Stimulated activated CD4-positive, alpha-beta T cell treated with anti-CD3 and anti-CD28 coated beads, TNF-alpha, amount 100 ng/mL, for 24 hours (primary cell): ENCODE measurements around the gene MSH3.
A peak's percentile ranks its signal among the peaks of the same experiment; 100 is the strongest.
"Not testable (repeated sequence)": the region's sequence is repeated elsewhere in the genome, so short reads cannot be mapped to it uniquely, and the experiment has no call there.

Source experiments
- DNase-seq, 3 experiments: peaks; one replicate each; pipeline ENCODE4 v3.0.0-alpha.2; 2020; ENCODE audit warnings: low read depth in 3 of 3

The MSH3 gene

GRCh38 chr5:80656425-80656824 lies 2.0 kb downstream of the MSH3 start:
- no peak for DNase-seq

GRCh38 chr5:80659106-80659505 lies 4.7 kb downstream of the MSH3 start:
- no peak for DNase-seq

GRCh38 chr5:80660661-80661060 lies 6.2 kb downstream of the MSH3 start:
- not testable (repeated sequence) for DNase-seq

- no peak for DNase-seq
These were observed 7.7 kb downstream of the MSH3 start for GRCh38 chr5:80662108-80662507.

- DNase-seq, result no peak
These were observed 10.6 kb downstream of the MSH3 start for GRCh38 chr5:80665057-80665456.

- DNase-seq, result no peak
These were observed 12.9 kb downstream of the MSH3 start for GRCh38 chr5:80667384-80667783.

- no peak for DNase-seq
These were observed 13.8 kb downstream of the MSH3 start for GRCh38 chr5:80668016-80668969.

DNA sequence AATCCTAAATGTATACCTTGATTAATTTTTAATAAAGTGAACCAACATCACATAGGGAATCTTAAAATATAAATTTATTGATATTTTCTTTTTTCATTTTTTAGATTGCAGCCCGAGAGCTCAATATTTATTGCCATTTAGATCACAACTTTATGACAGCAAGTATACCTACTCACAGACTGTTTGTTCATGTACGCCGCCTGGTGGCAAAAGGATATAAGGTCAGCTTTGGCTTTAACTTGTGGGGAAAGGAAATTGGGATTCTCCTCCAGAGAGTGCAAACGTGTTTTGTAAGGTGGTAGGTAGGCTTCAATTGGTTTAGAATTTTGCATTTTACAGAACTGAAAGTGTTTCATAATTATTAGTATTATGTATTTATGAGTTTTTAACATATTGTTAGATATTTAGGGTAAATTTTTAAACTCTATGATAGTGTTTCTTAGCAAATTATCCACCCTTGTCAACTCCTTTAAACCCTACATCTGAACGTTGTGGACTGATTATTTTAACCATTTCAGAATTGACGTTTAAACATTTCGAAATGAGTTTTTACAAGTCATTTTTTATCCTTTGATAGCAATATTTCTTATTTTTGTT lies 17.8 kb downstream of the MSH3 start:
- DNase-seq, result peak; percentile 43 to 64 (median 55)

DNA sequence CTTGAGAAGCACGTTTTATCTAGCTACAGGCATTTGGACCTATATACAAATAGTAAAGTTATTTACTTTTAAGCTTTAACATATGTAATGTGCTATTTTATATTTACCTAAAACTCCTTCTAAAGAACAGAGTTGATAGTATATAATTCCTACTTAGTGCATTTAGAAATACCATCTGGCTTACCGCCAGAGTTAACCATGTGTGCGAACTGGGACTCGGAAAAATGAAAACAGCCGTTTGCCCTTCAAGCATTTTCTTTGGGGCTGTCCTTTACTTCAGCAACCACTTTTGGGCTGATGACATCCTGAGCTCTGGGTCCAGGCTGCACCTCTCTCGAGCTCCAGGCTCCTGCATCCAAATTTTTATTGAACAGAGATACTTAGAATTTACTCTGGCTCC lies 22.3 kb downstream of the MSH3 start:
- DNase-seq, result no peak

GRCh38 chr5:80686757-80687156 lies 32.3 kb downstream of the MSH3 start:
- DNase-seq, result no peak

DNA sequence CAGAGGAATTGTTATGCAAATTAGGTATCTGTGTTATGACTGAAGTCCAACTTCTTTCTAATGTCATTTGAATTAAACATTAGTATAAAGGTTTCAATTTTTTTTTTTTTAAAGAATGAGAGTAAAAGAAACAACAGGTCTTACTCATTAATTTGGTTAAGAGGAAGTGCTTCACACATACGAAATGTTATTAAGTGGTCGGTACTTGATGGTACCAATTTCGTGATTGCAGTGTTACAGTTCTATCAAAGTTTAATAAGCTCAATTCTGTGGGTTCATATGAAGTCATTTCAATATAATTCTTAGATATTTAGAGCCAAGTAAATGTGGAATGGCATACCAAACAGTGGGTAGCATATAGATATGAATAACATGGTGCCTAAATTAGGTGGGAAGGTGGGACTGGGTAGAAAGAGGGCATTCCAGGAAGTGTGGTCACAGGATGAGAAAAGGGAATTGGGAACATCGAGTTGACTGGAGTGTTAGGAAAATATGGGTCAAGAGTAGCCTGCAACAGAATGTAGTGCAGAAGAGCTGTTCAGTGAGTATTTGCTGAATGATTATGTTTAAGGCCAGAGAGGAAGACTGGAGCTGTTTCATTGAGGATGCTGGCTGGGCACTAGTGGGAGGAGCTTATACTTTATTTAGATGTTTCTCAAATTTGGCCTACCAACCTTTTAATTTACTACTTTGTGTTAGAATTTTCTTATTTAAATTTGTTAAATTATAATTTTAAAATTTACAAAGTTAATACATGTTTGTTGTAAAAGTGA lies 34.4 kb downstream of the MSH3 start:
- DNase-seq, result no peak

- no peak for DNase-seq
These were observed 35.2 kb downstream of the MSH3 start for GRCh38 chr5:80689627-80690026.

- DNase-seq, result no peak
These were observed 41.2 kb downstream of the MSH3 start for GRCh38 chr5:80695666-80696065.

DNA sequence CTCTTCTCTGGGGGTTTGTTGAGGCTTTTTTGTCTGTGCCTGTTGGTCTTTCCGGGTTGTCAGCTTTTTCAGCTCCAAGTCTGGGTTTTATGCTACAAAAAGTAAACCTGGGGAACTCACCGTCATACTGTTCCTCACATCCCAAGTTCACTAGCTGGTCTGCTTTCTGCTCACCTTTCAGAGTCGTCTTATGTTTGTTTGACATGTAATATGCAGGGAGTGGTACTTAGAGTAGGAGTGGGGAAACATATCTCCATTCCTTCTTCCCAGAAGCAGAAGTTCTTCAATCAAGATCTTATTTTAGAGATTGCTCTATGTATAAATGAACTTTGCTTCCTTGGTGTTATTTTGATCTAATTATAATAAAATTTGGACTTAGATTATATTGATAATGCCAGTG lies 42.0 kb downstream of the MSH3 start:
- no peak for DNase-seq

DNA sequence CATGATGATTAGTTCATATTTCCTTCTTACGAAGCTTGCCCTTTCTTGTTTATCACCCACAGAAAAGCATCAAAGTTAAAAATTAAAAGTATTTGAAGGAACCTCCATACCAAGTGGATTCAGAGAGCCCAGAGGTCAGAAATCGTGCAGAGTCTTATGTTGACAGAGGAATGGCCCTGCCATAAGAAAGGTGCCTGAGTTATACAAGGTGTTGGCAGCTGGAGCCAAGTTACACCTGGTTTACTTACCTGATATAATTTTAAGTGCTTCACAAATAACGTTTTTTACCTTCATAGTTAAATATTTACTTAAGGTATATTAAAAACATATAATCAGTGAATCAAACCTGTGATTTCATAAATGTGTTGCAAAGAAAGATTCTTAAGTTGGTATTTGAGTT lies 42.6 kb downstream of the MSH3 start:
- DNase-seq, result no peak

- DNase-seq, result no peak
These were observed 43.9 kb downstream of the MSH3 start for GRCh38 chr5:80698369-80698768.

- DNase-seq, result no peak
These were observed 47.1 kb downstream of the MSH3 start for GRCh38 chr5:80701597-80701996.

DNA sequence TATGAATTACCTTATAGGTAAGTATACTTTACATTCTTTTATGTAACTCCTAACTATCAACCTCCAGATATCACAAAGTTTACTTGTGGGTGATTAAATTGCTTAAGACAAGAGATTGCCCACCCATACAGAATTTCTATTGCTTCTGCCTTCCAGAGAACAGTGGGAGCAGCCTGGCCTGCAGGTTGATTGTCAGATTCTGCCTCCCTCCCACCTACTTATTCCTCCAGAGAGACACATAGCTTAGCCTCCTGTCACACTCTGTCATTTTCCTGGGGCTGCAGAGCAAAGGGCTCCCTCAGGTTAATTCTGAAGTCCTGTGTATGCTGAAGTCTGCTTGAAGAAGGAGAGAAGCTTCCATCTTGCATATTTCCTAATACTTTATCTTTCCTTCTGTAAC lies 48.8 kb downstream of the MSH3 start:
- no peak for DNase-seq

DNA sequence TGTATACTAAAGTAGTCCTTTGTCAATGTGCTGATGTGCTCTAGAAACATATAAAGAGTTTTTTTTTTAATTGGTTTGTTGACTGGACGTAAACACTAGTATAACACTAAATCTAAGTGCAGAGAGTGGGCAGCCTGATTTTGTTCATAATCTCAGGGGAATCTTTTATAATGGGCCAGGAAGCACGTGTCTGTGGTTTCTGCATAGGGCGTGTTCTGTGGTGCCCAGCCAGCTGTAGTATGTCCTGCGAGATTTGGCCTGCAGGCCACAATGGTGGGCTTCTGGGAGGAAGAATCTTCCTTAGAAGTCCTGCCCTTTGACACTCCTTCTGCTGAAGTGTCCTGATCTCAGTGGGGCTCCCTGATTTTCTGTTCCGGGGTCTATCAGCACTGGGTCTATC lies 49.3 kb downstream of the MSH3 start:
- DNase-seq, result no peak

- DNase-seq, result no peak
These were observed 49.8 kb downstream of the MSH3 start for GRCh38 chr5:80704221-80704620.

DNA sequence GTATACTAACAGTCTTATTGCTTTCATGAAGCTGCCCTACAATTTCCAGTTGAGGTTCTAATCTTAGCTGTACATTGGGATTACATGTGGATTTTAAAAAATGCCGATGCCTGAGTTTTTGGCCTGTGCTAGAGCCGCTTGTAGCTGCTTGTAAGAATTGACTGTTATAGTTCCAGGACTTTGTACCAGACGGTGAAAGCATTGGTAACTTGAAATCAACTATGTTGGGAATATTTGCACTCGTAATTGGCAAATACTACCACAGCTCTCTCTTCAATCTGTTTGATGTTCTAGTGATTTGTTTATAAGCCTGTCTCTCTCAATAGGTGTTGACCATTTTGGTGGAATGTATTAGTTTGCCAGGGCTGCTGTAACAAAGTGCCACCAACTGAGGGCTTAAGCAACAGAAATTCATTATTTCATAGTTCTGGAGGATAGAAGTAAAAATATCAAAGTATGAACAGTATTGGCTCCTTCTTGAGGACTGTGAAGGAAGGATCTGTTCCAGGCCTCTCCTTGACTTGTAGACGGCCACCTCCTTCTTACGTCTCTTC lies 50.8 kb downstream of the MSH3 start:
- DNase-seq, result no peak

DNA sequence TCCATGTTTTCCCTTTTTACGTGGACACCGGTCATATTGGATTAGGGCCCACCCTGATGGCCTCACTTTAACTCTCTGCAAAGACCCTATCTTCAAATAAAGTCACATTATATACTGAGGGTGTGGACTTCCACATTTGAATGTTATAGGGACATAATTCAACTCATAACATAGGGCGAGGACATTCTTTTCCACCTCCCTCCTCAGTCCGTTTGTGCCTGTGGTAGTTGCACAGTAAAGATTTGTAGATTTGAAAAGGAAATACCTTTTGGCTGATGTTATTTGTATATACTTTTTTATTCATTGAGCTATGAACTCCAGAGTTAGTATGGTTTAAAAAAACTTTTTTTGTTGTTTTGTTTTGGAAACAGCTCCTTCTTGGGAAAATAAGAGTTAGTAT lies 51.3 kb downstream of the MSH3 start:
- DNase-seq, result no peak
